Smooth muscle cell (in vitro differentiated cells): ENCODE data around the gene MECP2. TPM values are rescaled to one million over a fixed set of nuclear protein-coding genes. Genes with fewer than 3 reads are reported as not detected.

ENCODE experiments used
- DNase-seq: peaks from one replicate; lab custom pipeline; 2025; ENCODE audit not compliant: unreplicated experiment; lab: John Stamatoyannopoulos, UW
- H2AFZ ChIP-seq: fragments of 200-600 bp; sonication (generic); 2 replicates; pipeline ENCODE4 v1.6.0; 2016; ENCODE audit warnings: antibody characterized with exemption, low read depth, mild to moderate bottlenecking
- H3F3A ChIP-seq: fragments of 200-600 bp; sonication (generic); 2 replicates; pipeline ENCODE4 v1.6.0; 2017; ENCODE audit warnings: antibody characterized with exemption, low read depth
- H3K27ac ChIP-seq: fragments of 200-600 bp; sonication (generic); 2 replicates; pipeline ENCODE4 v1.5.1; 2016; ENCODE audit warnings: low read depth, mild to moderate bottlenecking
- H3K27me3 ChIP-seq: fragments of 200-600 bp; sonication (generic); 2 replicates; pipeline ENCODE4 v1.6.1; 2016; ENCODE audit warnings: low read depth, mild to moderate bottlenecking
- H3K36me3 ChIP-seq: fragments of 200-600 bp; sonication (generic); 2 replicates; pipeline ENCODE4 v1.5.1; 2016; ENCODE audit warnings: low read depth
- H3K4me1 ChIP-seq: fragments of 200-600 bp; sonication (generic); 2 replicates; pipeline ENCODE4 v1.5.1; 2016; ENCODE audit warnings: low read depth
- H3K4me2 ChIP-seq: fragments of 200-600 bp; sonication (generic); 2 replicates; pipeline ENCODE4 v1.6.0; 2016; ENCODE audit warnings: mild to moderate bottlenecking
- H3K4me3 ChIP-seq: fragments of 200-600 bp; sonication (generic); 2 replicates; pipeline ENCODE4 v1.5.1; 2016; ENCODE audit warnings: mild to moderate bottlenecking
- H3K79me2 ChIP-seq: fragments of 200-600 bp; sonication (generic); 2 replicates; pipeline ENCODE4 v1.6.0; 2016; ENCODE audit warnings: low read depth, mild to moderate bottlenecking
- H3K9ac ChIP-seq: fragments of 200-600 bp; sonication (generic); 2 replicates; pipeline ENCODE4 v1.6.0; 2016; ENCODE audit warnings: low read depth
- H3K9me3 ChIP-seq: fragments of 200-600 bp; sonication (generic); replicated peaks from 2 replicates; pipeline ENCODE4 v1.5.1; 2016; ENCODE audit warnings: low read depth
- H4K20me1 ChIP-seq: fragments of 200-600 bp; sonication (generic); 2 replicates; pipeline ENCODE4 v1.6.0; 2016; ENCODE audit warnings: low read depth
- WGBS: methylation state at CpG from one replicate; pipeline ENCODE4 v1.1.7; 2016; ENCODE audit warnings: low lambda C conversion rate; 5-methylcytosine and 5-hydroxymethylcytosine counted together
- polyA plus RNA-seq: library from polyadenylated mRNA; unstranded; fragments of >200 nt; fragmentation: Nextera tagmentation; extraction: Ambion mirVana; gene quantifications from 2 replicates; pipeline ENCODE4 v1.2.1, GENCODE V29; 2016
- total RNA-seq: library from RNA; depleted of rRNA; stranded (reverse); fragments of >200 nt; gene quantifications from 2 replicates; pipeline ENCODE4 v1.2.3, GENCODE V29; 2014
- TF ChIP-seq, protein P1 (sequence below): fragments of 200-600 bp; sonication (generic); IDR thresholded peaks from 2 replicates; pipeline ENCODE4 v1.5.1; 2017; ENCODE audit warnings: borderline replicate concordance, mild to moderate bottlenecking, antibody characterized with exemption; ENCODE audit not compliant: insufficient read depth, poor library complexity, severe bottlenecking

MECP2 gene
- total and polyA plus RNA-seq, 2 experiments from 2014 or later, result 11.9 to 13.1 TPM

- Histone ChIP-seq H4K20me1 (no peaks in the 10 kb centered on the region), H3K4me3 (peak overlapping the region; percentile 42), H3K36me3 (no peaks in the 10 kb centered on the region), H3K9ac (peak overlapping the region; percentile 60), H3K27me3 (no peaks in the 10 kb centered on the region), H3F3A (no peaks in the 10 kb centered on the region), H3K4me1 (peaks cover 5% of the 10 kb centered on the region), H3K9me3 (no peaks in the 10 kb centered on the region), H3K4me2 (peak overlapping the region; percentile 82), H2AFZ (no peak overlapping the region), H3K27ac (peak overlapping the region; percentile 59), H3K79me2 (peaks cover 6% of the 10 kb centered on the region)
- no peak for DNase-seq
- TF ChIP-seq, protein P1, sequence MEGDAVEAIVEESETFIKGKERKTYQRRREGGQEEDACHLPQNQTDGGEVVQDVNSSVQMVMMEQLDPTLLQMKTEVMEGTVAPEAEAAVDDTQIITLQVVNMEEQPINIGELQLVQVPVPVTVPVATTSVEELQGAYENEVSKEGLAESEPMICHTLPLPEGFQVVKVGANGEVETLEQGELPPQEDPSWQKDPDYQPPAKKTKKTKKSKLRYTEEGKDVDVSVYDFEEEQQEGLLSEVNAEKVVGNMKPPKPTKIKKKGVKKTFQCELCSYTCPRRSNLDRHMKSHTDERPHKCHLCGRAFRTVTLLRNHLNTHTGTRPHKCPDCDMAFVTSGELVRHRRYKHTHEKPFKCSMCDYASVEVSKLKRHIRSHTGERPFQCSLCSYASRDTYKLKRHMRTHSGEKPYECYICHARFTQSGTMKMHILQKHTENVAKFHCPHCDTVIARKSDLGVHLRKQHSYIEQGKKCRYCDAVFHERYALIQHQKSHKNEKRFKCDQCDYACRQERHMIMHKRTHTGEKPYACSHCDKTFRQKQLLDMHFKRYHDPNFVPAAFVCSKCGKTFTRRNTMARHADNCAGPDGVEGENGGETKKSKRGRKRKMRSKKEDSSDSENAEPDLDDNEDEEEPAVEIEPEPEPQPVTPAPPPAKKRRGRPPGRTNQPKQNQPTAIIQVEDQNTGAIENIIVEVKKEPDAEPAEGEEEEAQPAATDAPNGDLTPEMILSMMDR, result no peak
- WGBS, result 80% methylated on average over 14 of the region's 15 CpGs
These were observed 78.9 kb downstream of the MECP2 start for GRCh38 chrX:154018518-154019060.

DNA sequence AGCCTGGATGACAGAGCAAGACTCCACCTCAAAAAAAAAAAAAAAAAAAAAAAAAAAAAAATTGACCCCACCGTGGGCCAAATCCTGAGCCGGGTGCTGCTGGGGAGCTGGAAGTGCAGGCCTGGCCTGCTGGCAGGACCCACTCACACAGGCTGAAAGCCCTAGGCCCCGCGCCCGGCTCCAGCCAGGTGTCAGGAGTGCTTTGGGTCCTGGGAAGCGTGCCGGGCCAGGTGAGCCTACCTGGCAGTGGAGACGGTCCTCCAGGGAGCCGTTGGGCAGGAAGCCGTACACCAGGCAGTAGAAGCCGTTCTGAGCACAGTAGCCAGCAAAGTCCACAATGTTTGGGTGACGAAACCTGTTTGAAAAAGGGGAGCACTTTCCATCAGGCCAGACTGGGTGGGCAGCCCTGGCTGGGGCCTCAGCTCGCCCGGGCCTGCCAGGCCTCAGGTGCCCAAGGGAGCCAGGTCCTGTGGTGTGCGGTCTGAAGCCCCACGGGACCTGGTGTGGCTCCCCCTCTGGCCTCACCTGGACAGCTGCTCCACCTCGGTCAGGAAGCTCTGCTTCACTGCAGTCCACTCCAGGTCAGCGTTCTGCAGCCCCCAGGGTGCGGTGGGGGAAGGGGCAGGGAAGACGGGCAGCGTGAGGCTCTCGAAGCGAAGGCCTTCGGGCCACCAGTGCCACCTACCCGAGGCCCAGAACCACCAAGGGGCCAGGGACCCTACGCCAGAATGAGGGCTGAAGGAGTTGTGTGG is 79.6 kb downstream of the MECP2 start:
- no peaks in the 10 kb centered on the region for H3K27me3 ChIP-seq
- no peak overlapping the region for H3K27ac ChIP-seq
- TF ChIP-seq, protein P1, result no peak
- H4K20me1 ChIP-seq, result no peaks in the 10 kb centered on the region
- no peak overlapping the region for H3K4me2 ChIP-seq
- WGBS, result 95% methylated on average over 26 of the region's 26 CpGs
- no peaks in the 10 kb centered on the region for H3K36me3 ChIP-seq
- H3F3A ChIP-seq, result no peaks in the 10 kb centered on the region
- H3K4me1 ChIP-seq, result peaks cover 5% of the 10 kb centered on the region
- H3K79me2 ChIP-seq, result peaks cover 6% of the 10 kb centered on the region
- H3K9me3 ChIP-seq, result no peaks in the 10 kb centered on the region
- H3K4me3 ChIP-seq, result no peak overlapping the region
- H3K9ac ChIP-seq, result no peak overlapping the region
- no peak for DNase-seq
- H2AFZ ChIP-seq, result no peak overlapping the region

GRCh38 chrX:154016366-154017076 is 81.0 kb downstream of the MECP2 start:
- no peaks in the 10 kb centered on the region for H3K9me3 ChIP-seq
- no peak overlapping the region for H2AFZ ChIP-seq
- DNase-seq, result no peak
- no peak overlapping the region for H3K4me2 ChIP-seq
- TF ChIP-seq, protein P1, result no peak
- no peaks in the 10 kb centered on the region for H3F3A ChIP-seq
- no peaks in the 10 kb centered on the region for H3K36me3 ChIP-seq
- no peak overlapping the region for H3K4me3 ChIP-seq
- H3K27ac ChIP-seq, result no peak overlapping the region
- H4K20me1 ChIP-seq, result no peaks in the 10 kb centered on the region
- H3K27me3 ChIP-seq, result no peaks in the 10 kb centered on the region
- peaks cover 6% of the 10 kb centered on the region for H3K79me2 ChIP-seq
- 93% methylated on average over 24 of the region's 24 CpGs for WGBS
- H3K9ac ChIP-seq, result no peak overlapping the region
- peaks cover 5% of the 10 kb centered on the region for H3K4me1 ChIP-seq
